ENCODE data around the gene KDM4C. TPM values are rescaled to one million over a fixed set of nuclear protein-coding genes. Genes with fewer than 3 reads are reported as not detected.
"Not testable (repeated sequence)": the region's sequence is repeated elsewhere in the genome, so short reads cannot be mapped to it uniquely, and the experiment has no call there.

KDM4C gene
- 23.9 TPM for polyA plus RNA-seq (2012; ENCODE audit: missing spikeins)

- TF ChIP-seq POLR2A (IDR thresholded peaks at IDR 0.05; ENCODE audit: low read depth, low read length) (peak; percentile 88), POLR2AphosphoS5 (IDR thresholded peaks at IDR 0.05; ENCODE audit: low read depth, low read length) (peak; percentile 97), TAF1 (IDR thresholded peaks at IDR 0.05; ENCODE audit: borderline replicate concordance, low read depth, low read length) (no peak)
- FAIRE-seq (peak; percentile 99), DNase-seq (ENCODE audit: insufficient read length) (peak; percentile 94)
Observed at GRCh38 chr9:6757456-6758247, at the start of gene KDM4C. Gene KDM4C, plus strand, starts transcription at chr9:6757973. Its CDS starts 35,016 bp downstream, at chr9:6792989.

DNA sequence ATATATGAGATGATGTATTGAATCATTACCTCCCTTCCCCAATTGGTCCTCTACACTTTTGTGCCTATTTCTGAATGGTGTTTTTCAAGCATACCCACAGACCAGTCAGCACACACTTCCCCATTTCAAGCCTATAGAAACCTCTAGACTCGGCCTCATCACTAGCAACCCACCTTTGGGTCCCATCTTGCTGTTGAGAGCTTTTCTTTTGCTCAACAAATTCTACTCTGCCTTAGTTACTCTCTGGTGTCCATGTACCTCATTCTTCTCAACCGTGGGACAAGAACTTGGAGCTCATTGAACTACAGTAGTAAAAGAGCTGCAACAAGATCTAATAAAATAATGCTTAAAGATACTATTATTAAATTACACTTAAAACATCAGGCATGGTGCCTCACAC is 49.0 kb upstream of the KDM4C start:
- no peak for TF ChIP-seq TAF1 (IDR thresholded peaks at IDR 0.05; ENCODE audit: borderline replicate concordance, low read depth, low read length)
- DNase-seq (ENCODE audit: insufficient read length) (no peak), FAIRE-seq (no peak)

- TF ChIP-seq TAF1 (IDR thresholded peaks at IDR 0.05; ENCODE audit: borderline replicate concordance, low read depth, low read length) (no peak), POLR2A (IDR thresholded peaks at IDR 0.05; ENCODE audit: low read depth, low read length) (no peak), POLR2AphosphoS5 (IDR thresholded peaks at IDR 0.05; ENCODE audit: low read depth, low read length) (no peak)
- no peak for DNase-seq (ENCODE audit: insufficient read length)
- FAIRE-seq: no peak
Observed at GRCh38 chr9:6711403-6711802, 46.4 kb upstream of the KDM4C start.

GRCh38 chr9:6712041-6712440 is 45.7 kb upstream of the KDM4C start:
- DNase-seq (ENCODE audit: insufficient read length): no peak
- TF ChIP-seq TAF1 (IDR thresholded peaks at IDR 0.05; ENCODE audit: borderline replicate concordance, low read depth, low read length) (no peak), POLR2AphosphoS5 (IDR thresholded peaks at IDR 0.05; ENCODE audit: low read depth, low read length) (no peak), POLR2A (IDR thresholded peaks at IDR 0.05; ENCODE audit: low read depth, low read length) (no peak)
- no peak for FAIRE-seq

DNA sequence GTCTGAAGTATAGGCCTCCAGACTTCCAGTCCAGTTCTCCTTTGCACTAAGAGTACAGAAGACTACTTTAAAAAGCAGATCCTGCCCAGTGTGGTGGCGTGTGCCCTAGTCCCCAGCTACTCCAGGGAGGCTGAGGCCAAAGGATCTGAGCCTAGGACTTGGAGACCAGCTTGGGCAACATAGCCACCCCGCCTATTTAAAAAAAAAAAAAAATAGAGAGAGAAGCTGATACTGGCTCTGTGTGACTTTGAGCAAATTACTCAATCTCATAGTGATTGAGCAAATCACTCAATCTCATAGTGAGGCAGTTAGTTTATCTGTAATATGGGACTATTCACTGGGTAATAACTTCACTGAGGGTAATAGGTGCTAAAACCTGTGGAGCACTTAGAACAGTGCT is 43.6 kb upstream of the KDM4C start:
- no peak for FAIRE-seq
- no peak for DNase-seq (ENCODE audit: insufficient read length)
- TF ChIP-seq TAF1 (IDR thresholded peaks at IDR 0.05; ENCODE audit: borderline replicate concordance, low read depth, low read length) (no peak), POLR2A (IDR thresholded peaks at IDR 0.05; ENCODE audit: low read depth, low read length) (no peak), POLR2AphosphoS5 (IDR thresholded peaks at IDR 0.05; ENCODE audit: low read depth, low read length) (no peak)

- FAIRE-seq; DNase-seq (ENCODE audit: insufficient read length): not testable (repeated sequence)
Observed at GRCh38 chr9:6715153-6715754, 42.5 kb upstream of the KDM4C start.

DNA sequence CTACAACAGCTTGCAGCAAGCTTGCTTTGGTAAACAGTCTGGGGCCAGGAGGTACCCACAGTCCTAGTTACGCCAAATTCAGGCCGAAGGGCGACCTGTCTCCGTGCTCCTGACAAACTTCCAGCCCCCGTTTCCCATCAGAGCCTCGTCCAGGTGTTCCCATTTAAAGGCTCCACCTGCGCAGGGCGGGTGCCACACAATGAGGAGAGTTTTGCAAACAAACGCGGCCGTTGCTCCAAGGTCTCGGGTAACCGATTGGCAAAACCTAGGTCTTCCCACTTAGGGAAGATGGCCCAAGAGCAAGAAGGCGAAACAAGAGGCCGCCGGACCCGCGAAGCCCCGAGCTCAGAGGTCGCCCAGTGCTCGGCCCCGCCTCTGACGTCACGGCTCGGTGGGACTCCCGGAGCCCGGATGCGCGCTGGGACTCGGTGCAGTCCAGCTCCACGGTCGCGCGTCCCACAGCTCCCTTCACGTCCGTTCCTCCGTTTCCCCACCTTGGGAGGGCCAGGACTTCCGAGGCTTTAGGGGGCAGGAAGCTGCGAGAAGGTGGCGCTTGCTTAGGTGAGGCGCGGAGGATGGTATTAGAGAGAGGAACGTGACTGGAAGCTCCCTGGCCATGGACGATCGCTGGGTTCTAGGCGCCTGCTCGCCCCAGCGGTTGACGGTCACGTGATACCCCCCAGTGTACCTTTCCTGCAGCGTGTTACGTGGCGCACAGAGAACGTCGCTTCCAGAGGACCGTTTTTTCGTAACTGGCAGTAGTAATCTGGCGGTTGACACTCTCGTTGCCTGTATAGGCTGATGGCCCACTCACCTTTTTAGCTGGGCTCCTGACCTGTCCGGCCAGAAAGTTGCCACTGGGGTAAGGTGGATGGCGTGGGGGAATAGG is 41.8 kb upstream of the KDM4C start:
- DNase-seq (ENCODE audit: insufficient read length) (peak; percentile 71), FAIRE-seq (peak; percentile 99)
- TF ChIP-seq TAF1 (IDR thresholded peaks at IDR 0.05; ENCODE audit: borderline replicate concordance, low read depth, low read length): peak; percentile 69
- TF ChIP-seq POLR2A (IDR thresholded peaks at IDR 0.05; ENCODE audit: low read depth, low read length): peak; percentile 82; the same call in 1 of the 2 replicates
- peak; percentile 86 for TF ChIP-seq POLR2AphosphoS5 (IDR thresholded peaks at IDR 0.05; ENCODE audit: low read depth, low read length)

DNA sequence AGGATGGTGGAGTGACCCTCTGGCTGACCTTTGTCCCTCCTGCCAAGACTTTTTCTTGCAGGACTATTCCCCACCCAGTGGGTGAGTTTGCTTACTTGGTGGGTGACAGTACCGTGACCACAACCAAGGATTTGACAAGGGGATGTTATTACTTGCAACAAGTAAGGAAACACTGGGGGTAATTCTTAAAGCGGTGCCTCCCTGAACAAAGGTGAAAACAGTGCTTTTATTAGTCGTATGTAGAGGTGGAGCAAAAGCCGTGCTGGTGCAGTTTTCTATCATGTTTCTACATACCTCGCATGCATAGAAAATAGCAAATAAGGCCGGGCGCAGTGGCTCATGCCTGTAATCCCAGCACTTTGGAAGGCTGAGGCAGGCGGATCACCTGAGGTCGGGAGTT is 41.0 kb upstream of the KDM4C start:
- TF ChIP-seq POLR2A (IDR thresholded peaks at IDR 0.05; ENCODE audit: low read depth, low read length) (no peak), POLR2AphosphoS5 (IDR thresholded peaks at IDR 0.05; ENCODE audit: low read depth, low read length) (no peak), TAF1 (IDR thresholded peaks at IDR 0.05; ENCODE audit: borderline replicate concordance, low read depth, low read length) (no peak)
- no peak for DNase-seq (ENCODE audit: insufficient read length)
- FAIRE-seq: no peak

GRCh38 chr9:6723881-6724420 is 33.8 kb upstream of the KDM4C start:
- no peak for TF ChIP-seq POLR2AphosphoS5 (IDR thresholded peaks at IDR 0.05; ENCODE audit: low read depth, low read length)
- TF ChIP-seq POLR2A (IDR thresholded peaks at IDR 0.05; ENCODE audit: low read depth, low read length): no peak
- TF ChIP-seq TAF1 (IDR thresholded peaks at IDR 0.05; ENCODE audit: borderline replicate concordance, low read depth, low read length): no peak
- DNase-seq (ENCODE audit: insufficient read length) (no peak), FAIRE-seq (peak; percentile 68)

GRCh38 chr9:6733257-6733656 is 24.5 kb upstream of the KDM4C start:
- no peak for TF ChIP-seq TAF1 (IDR thresholded peaks at IDR 0.05; ENCODE audit: borderline replicate concordance, low read depth, low read length)
- TF ChIP-seq POLR2A (IDR thresholded peaks at IDR 0.05; ENCODE audit: low read depth, low read length): no peak
- no peak for TF ChIP-seq POLR2AphosphoS5 (IDR thresholded peaks at IDR 0.05; ENCODE audit: low read depth, low read length)
- DNase-seq (ENCODE audit: insufficient read length): no peak
- no peak for FAIRE-seq

- FAIRE-seq (no peak), DNase-seq (ENCODE audit: insufficient read length) (no peak)
- TF ChIP-seq POLR2AphosphoS5 (IDR thresholded peaks at IDR 0.05; ENCODE audit: low read depth, low read length) (no peak), TAF1 (IDR thresholded peaks at IDR 0.05; ENCODE audit: borderline replicate concordance, low read depth, low read length) (no peak), POLR2A (IDR thresholded peaks at IDR 0.05; ENCODE audit: low read depth, low read length) (no peak)
Observed at GRCh38 chr9:6733831-6734230, 23.9 kb upstream of the KDM4C start.
